Naive thymus-derived CD8-positive, alpha-beta T cell (primary cell): ENCODE measurements around the gene RPL13. TPM values are rescaled to one million over a fixed set of nuclear protein-coding genes. Genes with fewer than 3 reads are reported as not detected.

ENCODE experiments used
- ATAC-seq, 2 donors: fragments of 150-1000 bp; cut with Tn5 transposase in 1 of 2; sonication (Bioruptor Pico), chemical (Tn5 transposase) in 1 of 2; 1 replicate in 1 of 2; 2 replicates in 1 of 2; pipeline ENCODE4 v1.10.0; 2021; ENCODE audit warnings: mild to moderate bottlenecking in 2 of 2, moderate library complexity in 2 of 2
- POLR2A ChIA-PET: fragments of 350-600 bp; sonication (Branson Sonifier 250); formaldehyde crosslinking; loops from one replicate; lab custom pipeline; 2021; ENCODE audit warnings: antibody characterized with exemption; lab: Charles Lee
- DNase-seq, 10 donors: peaks; one replicate each; pipeline versions ENCODE4 v3.0.0 to v3.0.0-alpha.2; 2020 to 2022
- H3K27ac Mint-ChIP-seq, 10 donors: one replicate each; pipeline ENCODE4 v1.8.0; 2020 to 2022; ENCODE audit warnings: mild to moderate bottlenecking in 10 of 10, mixed read lengths in 10 of 10, moderate library complexity in 4 of 10, inconsistent platforms in 1 of 10
- H3K27me3 Mint-ChIP-seq, 5 donors: one replicate each; pipeline ENCODE4 v1.8.0; 2021 to 2022; ENCODE audit warnings: mixed read lengths in 5 of 5
- H3K36me3 Mint-ChIP-seq, 3 donors: one replicate each; pipeline ENCODE4 v1.8.0; 2020 to 2022; ENCODE audit warnings: mixed read lengths in 3 of 3, mild to moderate bottlenecking in 2 of 3, inconsistent platforms in 1 of 3
- H3K4me1 Mint-ChIP-seq, 4 donors: one replicate each; pipeline ENCODE4 v1.8.0; 2021 to 2022; ENCODE audit warnings: mixed read lengths in 4 of 4
- H3K4me3 Mint-ChIP-seq, 10 donors: one replicate each; pipeline ENCODE4 v1.8.0; 2020 to 2022; ENCODE audit warnings: mild to moderate bottlenecking in 10 of 10, mixed read lengths in 10 of 10, moderate library complexity in 6 of 10, inconsistent platforms in 1 of 10
- H3K9me3 Mint-ChIP-seq, 9 donors: one replicate each; pipeline ENCODE4 v1.8.0; 2020 to 2022; ENCODE audit warnings: mixed read lengths in 9 of 9, mild to moderate bottlenecking in 3 of 9, inconsistent platforms in 1 of 9, moderate library complexity in 1 of 9
- polyA plus RNA-seq, 3 donors: library from polyadenylated mRNA; unstranded; fragments of 300-500 nt; fragmentation: Illumina TruSeq; gene quantifications; one replicate each; pipeline ENCODE4 v1.2.3, GENCODE V29; 2021
- total RNA-seq, 8 experiments: library from RNA in 2 of 8; stranded (reverse) in 2 of 8; gene quantifications; one replicate each; pipeline ENCODE4 v1.2.3 and lab custom pipeline; 2021 to 2026

RPL13 gene
- total and polyA plus RNA-seq, 5 experiments from 2014 or later: 5,034 to 7,902 (median 5,103) TPM

DNA sequence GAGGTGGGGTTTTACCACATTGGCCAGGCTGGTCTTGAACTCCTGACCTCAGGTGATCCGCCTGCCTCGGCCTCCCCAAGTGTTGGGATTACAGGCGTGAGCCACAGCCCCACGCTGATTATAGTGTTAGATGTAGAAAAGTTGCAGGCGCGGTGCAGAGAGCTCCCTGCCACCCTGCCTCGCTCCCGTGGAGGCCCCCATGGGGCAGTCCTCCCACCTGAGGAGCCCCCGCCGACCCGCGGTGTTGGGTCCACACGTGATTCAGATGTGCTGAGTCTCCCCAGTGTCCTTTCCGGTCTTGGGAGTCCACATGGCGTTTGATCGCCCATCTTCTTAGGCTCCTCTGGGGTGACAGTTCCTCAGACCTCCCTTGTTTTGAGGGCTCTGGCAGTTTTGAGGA lies 5.2 kb upstream of the RPL13 start:
- ATAC-seq: no peak
- Mint-ChIP-seq H3K4me3 (no peak overlapping the region), H3K27me3 (no peaks in the 10 kb centered on the region), H3K9me3 (no peaks in the 10 kb centered on the region), H3K4me1 (peaks cover 6 to 32% (median 21%) of the 10 kb centered on the region in 4 donors), H3K36me3 (peaks cover 0 to 38% (median 4%) of the 10 kb centered on the region in 3 donors), H3K27ac (no peak overlapping the region)
- POLR2A ChIA-PET: no interaction called here
- DNase-seq: no peak

- Mint-ChIP-seq H3K4me3 (no peak overlapping the region), H3K4me1 (peaks cover 6 to 27% (median 20%) of the 10 kb centered on the region in 4 donors), H3K27me3 (no peaks in the 10 kb centered on the region), H3K9me3 (no peaks in the 10 kb centered on the region), H3K27ac (peak overlapping the region in 3 of 10 donors; percentile 36 to 77 (median 41)), H3K36me3 (peaks cover 0 to 40% (median 4%) of the 10 kb centered on the region in 3 donors)
- DNase-seq (no peak), ATAC-seq (no peak)
- POLR2A ChIA-PET: no interaction called here
These were observed 4.7 kb upstream of the RPL13 start for GRCh38 chr16:89555780-89556179.

GRCh38 chr16:89556750-89557689 lies 3.5 kb upstream of the RPL13 start:
- Mint-ChIP-seq H3K9me3 (no peaks in the 10 kb centered on the region), H3K27ac (peak overlapping the region; percentile 60 to 90 (median 85)), H3K4me3 (peak overlapping the region; percentile 13 to 87 (median 63)), H3K36me3 (peaks cover 0 to 43% (median 10%) of the 10 kb centered on the region in 3 donors), H3K4me1 (peaks cover 13 to 27% (median 27%) of the 10 kb centered on the region in 4 donors), H3K27me3 (no peaks in the 10 kb centered on the region)
- DNase-seq: peak; percentile 54 to 89 (median 74)
- ATAC-seq: peak; percentile 26 to 39
- POLR2A ChIA-PET: interaction anchor here (0.5 to 3.9 kb wide), 5 partner anchors 15 to 318 kb away, joined by 3 to 19 read pairs (median 4); no protein-coding TSS in a partner anchor

DNA sequence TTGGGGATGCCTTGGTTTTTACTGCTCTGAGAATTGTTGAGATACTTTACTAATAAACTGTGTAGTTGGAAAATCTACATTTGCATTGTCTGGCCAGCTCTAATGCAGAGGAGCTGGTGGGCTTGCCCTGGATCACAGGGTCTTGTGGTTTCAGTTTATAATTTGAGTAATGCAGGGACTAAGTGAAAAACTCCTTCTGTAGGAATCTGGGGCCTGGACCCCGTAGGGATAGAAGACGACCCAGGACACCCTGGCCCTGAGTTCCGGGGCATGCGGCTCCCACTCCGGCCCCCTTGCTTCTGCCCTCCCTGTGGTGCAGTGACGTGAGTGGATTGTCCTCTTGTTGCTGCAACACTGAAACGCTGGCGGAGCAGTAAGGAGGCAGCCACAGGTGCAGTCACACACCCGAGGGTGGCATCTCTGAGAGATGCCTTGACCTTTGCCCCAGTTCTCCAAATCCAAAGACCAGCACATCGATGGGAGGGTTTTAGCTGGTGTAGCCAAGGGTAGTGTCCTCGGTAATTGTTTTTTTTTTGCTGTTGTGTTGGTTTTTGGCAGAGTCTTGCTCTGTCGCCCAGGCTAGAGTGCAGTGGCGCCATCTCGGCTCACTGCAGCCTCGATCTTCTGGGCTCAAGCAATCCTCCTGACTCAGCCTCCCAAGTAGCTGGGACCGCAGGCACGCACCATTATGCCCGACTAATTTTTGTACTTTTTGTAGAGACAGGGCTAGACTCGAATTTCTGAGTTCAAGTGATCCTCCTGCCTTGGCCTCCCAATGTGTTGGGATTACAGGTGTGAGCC lies 2.6 kb upstream of the RPL13 start:
- Mint-ChIP-seq H3K9me3 (no peaks in the 10 kb centered on the region), H3K36me3 (peaks cover 0 to 45% (median 15%) of the 10 kb centered on the region in 3 donors), H3K27me3 (no peaks in the 10 kb centered on the region), H3K4me3 (peak overlapping the region; percentile 13 to 87 (median 63)), H3K27ac (peak overlapping the region; percentile 60 to 90 (median 85)), H3K4me1 (peaks cover 16 to 36% (median 33%) of the 10 kb centered on the region in 4 donors)
- no peak for DNase-seq
- ATAC-seq: no peak
- POLR2A ChIA-PET: interaction anchor here (1.3 to 3.9 kb wide), 5 partner anchors 9 to 235 kb away, joined by 3 to 19 read pairs (median 5); no protein-coding TSS in a partner anchor

- POLR2A ChIA-PET: interaction anchor here (0.6 to 3.9 kb wide), 12 partner anchors 9 to 321 kb away, joined by 3 to 19 read pairs (median 4); partner anchors contain the start of gene CPNE7
- H3K9me3 Mint-ChIP-seq: no peaks in the 10 kb centered on the region
- H3K4me3 Mint-ChIP-seq: peak overlapping the region; percentile 81 to 98 (median 92)
- DNase-seq (peak in 1 of 10 donors; percentile 38), ATAC-seq (no peak)
- no peaks in the 10 kb centered on the region for H3K27me3 Mint-ChIP-seq
- peak overlapping the region; percentile 81 to 99 (median 93) for H3K27ac Mint-ChIP-seq
- H3K4me1 Mint-ChIP-seq: peaks cover 31 to 67% (median 63%) of the 10 kb centered on the region in 4 donors
- peaks cover 0 to 48% (median 16%) of the 10 kb centered on the region in 3 donors for H3K36me3 Mint-ChIP-seq
These were observed 831 bp downstream of the RPL13 start for GRCh38 chr16:89561142-89561883.

DNA sequence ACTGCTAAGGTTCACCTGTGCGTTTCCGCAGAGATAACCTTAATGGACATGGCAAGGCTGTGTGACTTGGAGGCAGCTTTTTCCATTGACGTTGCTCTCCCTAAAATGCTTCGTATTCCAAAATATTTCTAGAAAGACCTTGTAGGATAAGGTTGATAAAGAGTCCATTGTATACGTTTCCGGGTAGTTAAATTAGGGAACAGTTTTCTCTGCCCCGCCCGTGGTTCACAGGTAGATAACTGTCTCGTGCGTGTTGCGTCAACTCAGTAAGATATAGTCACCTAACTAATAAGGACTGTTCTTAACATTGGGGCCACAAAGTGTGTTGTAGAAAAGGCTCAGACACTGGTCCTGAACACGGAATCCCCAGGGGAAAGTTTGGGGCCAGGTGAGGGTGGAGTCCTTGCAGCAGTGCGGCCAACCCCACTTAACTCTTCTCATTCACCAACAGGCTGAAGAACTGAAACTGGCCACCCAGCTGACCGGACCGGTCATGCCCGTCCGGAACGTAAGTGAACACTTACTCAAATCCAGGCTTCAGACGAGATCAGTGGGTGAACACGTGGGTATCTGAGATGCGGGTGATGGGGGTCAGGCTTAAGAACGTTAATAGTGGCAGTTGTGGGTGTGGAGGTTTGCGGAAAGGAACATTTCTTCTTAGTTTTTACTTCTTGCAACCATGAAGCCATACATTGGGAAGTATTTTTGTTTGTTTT lies 1.6 kb downstream of the RPL13 start:
- Mint-ChIP-seq H3K27ac (peak overlapping the region; percentile 81 to 99 (median 93)), H3K36me3 (peaks cover 0 to 44% (median 15%) of the 10 kb centered on the region in 3 donors), H3K4me1 (peaks cover 31 to 69% (median 63%) of the 10 kb centered on the region in 4 donors), H3K4me3 (peak overlapping the region; percentile 81 to 98 (median 92)), H3K27me3 (no peaks in the 10 kb centered on the region), H3K9me3 (no peaks in the 10 kb centered on the region)
- POLR2A ChIA-PET: interaction anchor here (0.6 to 2.1 kb wide), 8 partner anchors 8 to 315 kb away, joined by 3 to 6 read pairs (median 4); partner anchors contain the start of gene CPNE7
- ATAC-seq: no peak
- DNase-seq: no peak

DNA sequence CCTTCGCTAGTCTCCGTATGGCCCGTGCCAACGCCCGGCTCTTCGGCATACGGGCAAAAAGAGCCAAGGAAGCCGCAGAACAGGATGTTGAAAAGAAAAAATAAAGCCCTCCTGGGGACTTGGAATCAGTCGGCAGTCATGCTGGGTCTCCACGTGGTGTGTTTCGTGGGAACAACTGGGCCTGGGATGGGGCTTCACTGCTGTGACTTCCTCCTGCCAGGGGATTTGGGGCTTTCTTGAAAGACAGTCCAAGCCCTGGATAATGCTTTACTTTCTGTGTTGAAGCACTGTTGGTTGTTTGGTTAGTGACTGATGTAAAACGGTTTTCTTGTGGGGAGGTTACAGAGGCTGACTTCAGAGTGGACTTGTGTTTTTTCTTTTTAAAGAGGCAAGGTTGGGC lies 2.5 kb downstream of the RPL13 start:
- H3K9me3 Mint-ChIP-seq: no peaks in the 10 kb centered on the region
- DNase-seq (no peak), ATAC-seq (no peak)
- peaks cover 0 to 42% (median 15%) of the 10 kb centered on the region in 3 donors for H3K36me3 Mint-ChIP-seq
- POLR2A ChIA-PET: interaction anchor here (0.6 to 1.4 kb wide), 3 partner anchors 55 to 410 kb away, joined by 3 to 4 read pairs (median 3); partner anchors contain the start of gene SPG7
- peak overlapping the region in 8 of 10 donors; percentile 38 to 91 (median 68) for H3K27ac Mint-ChIP-seq
- H3K4me1 Mint-ChIP-seq: peaks cover 28 to 62% (median 57%) of the 10 kb centered on the region in 4 donors
- H3K27me3 Mint-ChIP-seq: no peaks in the 10 kb centered on the region
- peak overlapping the region; percentile 3 to 98 (median 90) for H3K4me3 Mint-ChIP-seq

- Mint-ChIP-seq H3K27ac (peak overlapping the region in 9 of 10 donors; percentile 43 to 82 (median 65)), H3K36me3 (peaks cover 0 to 42% (median 15%) of the 10 kb centered on the region in 3 donors), H3K4me3 (peak overlapping the region in 7 of 10 donors; percentile 34 to 88 (median 38)), H3K27me3 (no peaks in the 10 kb centered on the region), H3K4me1 (peaks cover 28 to 62% (median 57%) of the 10 kb centered on the region in 4 donors), H3K9me3 (no peaks in the 10 kb centered on the region)
- POLR2A ChIA-PET: interaction anchor here (0.5 to 2.7 kb wide), 7 partner anchors 12 to 766 kb away, joined by 3 to 9 read pairs (median 4); partner anchors contain the start of genes CPNE7 and SPG7
- DNase-seq (no peak), ATAC-seq (no peak)
These were observed 3.3 kb downstream of the RPL13 start for GRCh38 chr16:89563639-89564392.

- H3K27me3 Mint-ChIP-seq: peaks cover 0 to 2% (median 0%) of the 10 kb centered on the region in 5 donors
- H3K4me1 Mint-ChIP-seq: peaks cover 27 to 59% (median 55%) of the 10 kb centered on the region in 4 donors
- no peak for ATAC-seq
- POLR2A ChIA-PET: interaction anchor here (0.5 to 2.7 kb wide), 6 partner anchors 11 to 324 kb away, joined by 3 to 9 read pairs (median 4); partner anchors contain the start of genes CPNE7 and SPG7
- DNase-seq: no peak
- peak overlapping the region in 9 of 10 donors; percentile 9 to 86 (median 63) for H3K27ac Mint-ChIP-seq
- no peaks in the 10 kb centered on the region for H3K9me3 Mint-ChIP-seq
- peaks cover 0 to 42% (median 15%) of the 10 kb centered on the region in 3 donors for H3K36me3 Mint-ChIP-seq
- peak overlapping the region in 9 of 10 donors; percentile 3 to 84 (median 54) for H3K4me3 Mint-ChIP-seq
These were observed 4.2 kb downstream of the RPL13 start for GRCh38 chr16:89564476-89565255.

GRCh38 chr16:89565256-89565505 lies 4.7 kb downstream of the RPL13 start:
- Mint-ChIP-seq H3K27ac (peak overlapping the region in 5 of 10 donors; percentile 36 to 86 (median 63)), H3K4me3 (peak overlapping the region in 9 of 10 donors; percentile 3 to 84 (median 67)), H3K4me1 (peaks cover 26 to 54% (median 52%) of the 10 kb centered on the region in 4 donors), H3K27me3 (peaks cover 0 to 2% (median 0%) of the 10 kb centered on the region in 5 donors), H3K36me3 (peaks cover 0 to 42% (median 15%) of the 10 kb centered on the region in 3 donors), H3K9me3 (no peaks in the 10 kb centered on the region)
- DNase-seq (no peak), ATAC-seq (no peak)
- POLR2A ChIA-PET: interaction anchor here (0.9 to 2.7 kb wide), 4 partner anchors 10 to 59 kb away, joined by 3 to 9 read pairs (median 4); partner anchors contain the start of genes CPNE7 and SPG7
